H1 (cell line): ENCODE data around the gene NEURL1. TPM values are rescaled to one million over a fixed set of nuclear protein-coding genes. Genes with fewer than 3 reads are reported as not detected.

Source experiments
- BRCA1 ChIP-seq: IDR thresholded peaks from 2 replicates; pipeline ENCODE4 v1.6.1; 2012; ENCODE audit warnings: low read depth, low read length, improper control_type of control experiment
- CHD1 ChIP-seq: IDR thresholded peaks from 2 replicates; pipeline ENCODE4 v1.6.1; 2012; ENCODE audit warnings: low read depth, low read length, improper control_type of control experiment
- CTBP2 ChIP-seq: IDR thresholded peaks from 2 replicates; pipeline ENCODE4 v1.7.0; 2011; ENCODE audit warnings: borderline replicate concordance, mild to moderate bottlenecking, moderate library complexity, mixed read lengths, low read length; ENCODE audit not compliant: insufficient read depth, insufficient read length
- POLR2AphosphoS5 ChIP-seq: IDR thresholded peaks from 2 replicates; pipeline ENCODE4 v1.6.1; 2011; ENCODE audit warnings: low read depth, low read length
- RNF2 ChIP-seq: fragments of 200-900, 300-1000 bp; sonication (generic); IDR thresholded peaks from 2 replicates; pipeline ENCODE4 v1.7.1; 2016; ENCODE audit warnings: borderline replicate concordance, low read depth, mild to moderate bottlenecking, antibody characterized with exemption, low read length; ENCODE audit not compliant: poor library complexity, severe bottlenecking; ENCODE audit errors: missing control alignments
- RXRA ChIP-seq: IDR thresholded peaks from 2 replicates; pipeline ENCODE4 v1.6.1; 2011; ENCODE audit warnings: low read depth, mild to moderate bottlenecking, low read length, moderate library complexity; ENCODE audit not compliant: insufficient read depth
- SIX5 ChIP-seq: IDR thresholded peaks from 2 replicates; pipeline ENCODE4 v1.6.1; 2011; ENCODE audit warnings: mild to moderate bottlenecking, low read depth, low read length
- TBP ChIP-seq: IDR thresholded peaks from 2 replicates; pipeline ENCODE4 v1.6.1; 2011; ENCODE audit warnings: low read depth, low read length, improper control_type of control experiment
- polyA plus RNA-seq, 7 experiments: library from polyadenylated mRNA; depleted of rRNA in 3 of 7; stranded (reverse) in 5 of 7; unstranded in 2 of 7; fragments of >200 nt in 5 of 7; fragments of 200-250 nt in 2 of 7; gene quantifications; 1 replicate in 5 of 7; 2 replicates in 1 of 7; 4 replicates in 1 of 7; pipeline versions ENCODE4 v1.2.1 to v1.2.3, GENCODE V29; 2011 to 2013; ENCODE audit warnings: missing spikeins in 2 of 7, mixed read lengths in 2 of 7
- total RNA-seq: library from RNA; stranded (reverse); fragmentation: NEBNext Ultra II Directional; extraction: Animal tissue kit (Norgen Biotek cat#: 25700); gene quantifications from 2 replicates; pipeline ENCODE4 v1.2.1, GENCODE V29; 2021

Gene NEURL1
- total and polyA plus RNA-seq, 2 of the 8 experiments (the other 6 are each of a cell fraction or from before 2014, with no cell fraction given): 0.54 to 0.58 TPM

GRCh38 chr10:103491729-103492364 is 1.7 kb upstream of the NEURL1 start (continued):
- TF ChIP-seq RNF2: no peak
- TF ChIP-seq CTBP2: no peak
- no peak for TF ChIP-seq CHD1
- TF ChIP-seq POLR2AphosphoS5: no peak
- TF ChIP-seq BRCA1: no peak
- no peak for TF ChIP-seq SIX5
- TF ChIP-seq TBP: no peak
- no peak for TF ChIP-seq RXRA
- TF ChIP-seq, all 59 proteins: peak for 0
